T-helper 2 cell treated with Interferon-gamma antibody and Interleukin-4, amounts not matched to agents 100 ng/mL and 5 ng/mL, for 36 hours (primary cell): Measurements from ENCODE around the gene FOXA2. TPM values are rescaled to one million over a fixed set of nuclear protein-coding genes. Genes with fewer than 3 reads are reported as not detected.

Experiments used
- intact Hi-C: fragments of 100-400 bp; cut with micrococcal nuclease; formaldehyde crosslinking; loops from one replicate; pipeline ENCODE4 v1.15.1; 2023
- total RNA-seq: library from RNA; stranded (reverse); gene quantifications from 2 replicates; pipeline ENCODE4 v1.2.3, GENCODE V29; 2022

The FOXA2 gene
- total RNA-seq, 1 donor from 2014 or later: not detected

GRCh38 chr20:22544462-22544861 lies 39.9 kb downstream of the FOXA2 start:
- intact Hi-C loops: no loop called here

GRCh38 chr20:22542427-22542826 lies 41.9 kb downstream of the FOXA2 start:
- intact Hi-C loops: no loop called here

GRCh38 chr20:22540832-22541231 lies 43.5 kb downstream of the FOXA2 start:
- intact Hi-C loops: no loop called here

- intact Hi-C loops: no loop called here
These were observed 47.2 kb downstream of the FOXA2 start for GRCh38 chr20:22536956-22537756.

GRCh38 chr20:22536141-22536828 lies 48.1 kb downstream of the FOXA2 start:
- intact Hi-C loops: no loop called here

GRCh38 chr20:22535483-22535882 lies 48.9 kb downstream of the FOXA2 start:
- intact Hi-C loops: no loop called here

GRCh38 chr20:22533823-22534751 lies 50.3 kb downstream of the FOXA2 start:
- intact Hi-C loops: no loop called here

GRCh38 chr20:22532598-22532997 lies 51.8 kb downstream of the FOXA2 start:
- intact Hi-C loops: no loop called here

- intact Hi-C loops: no loop called here
These were observed 52.6 kb downstream of the FOXA2 start for GRCh38 chr20:22531756-22532155.

- intact Hi-C loops: no loop called here
These were observed 53.2 kb downstream of the FOXA2 start for GRCh38 chr20:22531056-22531615.
